ENCODE data around the gene MRPL10. TPM values are rescaled to one million over a fixed set of nuclear protein-coding genes. Genes with fewer than 3 reads are reported as not detected.

The MRPL10 gene
- total and polyA plus RNA-seq, 2 of the 8 experiments (the other 6 are each of a cell fraction or from before 2014, with no cell fraction given): 85.3 to 214 TPM

DNA sequence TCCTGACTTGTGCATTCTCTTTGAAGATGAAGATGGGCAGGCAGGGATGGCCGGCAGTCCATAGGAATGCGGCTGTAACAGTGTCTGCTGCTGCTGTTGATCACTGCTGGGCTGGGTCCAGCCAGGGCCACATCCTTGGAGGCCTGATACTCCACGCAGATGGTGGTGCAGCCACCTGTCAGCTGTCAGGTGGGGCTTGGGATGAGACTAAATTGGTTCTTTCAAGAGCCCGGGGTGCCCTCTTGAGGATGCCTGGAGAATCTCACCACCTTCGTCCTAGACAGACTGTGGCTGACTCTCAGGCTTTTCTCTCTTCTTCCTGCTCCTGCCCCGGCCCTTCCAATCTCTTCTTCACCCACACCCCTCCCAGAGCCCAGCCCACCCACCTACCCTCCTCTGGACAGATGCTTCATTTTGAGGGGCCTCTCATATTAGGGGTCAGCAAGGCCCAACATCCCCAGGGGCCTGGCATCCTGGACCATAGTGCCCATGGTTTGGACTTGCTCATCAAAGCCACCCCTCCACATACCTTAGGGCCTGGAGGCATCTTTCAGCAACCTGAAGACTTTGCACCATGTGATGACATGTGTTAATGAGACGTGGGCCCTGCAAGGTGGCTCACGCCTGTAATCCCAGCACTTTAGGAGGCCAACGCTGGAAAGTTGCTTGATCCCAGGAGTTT lies 28.9 kb downstream of the MRPL10 start (continued):
- TF ChIP-seq, protein P1, sequence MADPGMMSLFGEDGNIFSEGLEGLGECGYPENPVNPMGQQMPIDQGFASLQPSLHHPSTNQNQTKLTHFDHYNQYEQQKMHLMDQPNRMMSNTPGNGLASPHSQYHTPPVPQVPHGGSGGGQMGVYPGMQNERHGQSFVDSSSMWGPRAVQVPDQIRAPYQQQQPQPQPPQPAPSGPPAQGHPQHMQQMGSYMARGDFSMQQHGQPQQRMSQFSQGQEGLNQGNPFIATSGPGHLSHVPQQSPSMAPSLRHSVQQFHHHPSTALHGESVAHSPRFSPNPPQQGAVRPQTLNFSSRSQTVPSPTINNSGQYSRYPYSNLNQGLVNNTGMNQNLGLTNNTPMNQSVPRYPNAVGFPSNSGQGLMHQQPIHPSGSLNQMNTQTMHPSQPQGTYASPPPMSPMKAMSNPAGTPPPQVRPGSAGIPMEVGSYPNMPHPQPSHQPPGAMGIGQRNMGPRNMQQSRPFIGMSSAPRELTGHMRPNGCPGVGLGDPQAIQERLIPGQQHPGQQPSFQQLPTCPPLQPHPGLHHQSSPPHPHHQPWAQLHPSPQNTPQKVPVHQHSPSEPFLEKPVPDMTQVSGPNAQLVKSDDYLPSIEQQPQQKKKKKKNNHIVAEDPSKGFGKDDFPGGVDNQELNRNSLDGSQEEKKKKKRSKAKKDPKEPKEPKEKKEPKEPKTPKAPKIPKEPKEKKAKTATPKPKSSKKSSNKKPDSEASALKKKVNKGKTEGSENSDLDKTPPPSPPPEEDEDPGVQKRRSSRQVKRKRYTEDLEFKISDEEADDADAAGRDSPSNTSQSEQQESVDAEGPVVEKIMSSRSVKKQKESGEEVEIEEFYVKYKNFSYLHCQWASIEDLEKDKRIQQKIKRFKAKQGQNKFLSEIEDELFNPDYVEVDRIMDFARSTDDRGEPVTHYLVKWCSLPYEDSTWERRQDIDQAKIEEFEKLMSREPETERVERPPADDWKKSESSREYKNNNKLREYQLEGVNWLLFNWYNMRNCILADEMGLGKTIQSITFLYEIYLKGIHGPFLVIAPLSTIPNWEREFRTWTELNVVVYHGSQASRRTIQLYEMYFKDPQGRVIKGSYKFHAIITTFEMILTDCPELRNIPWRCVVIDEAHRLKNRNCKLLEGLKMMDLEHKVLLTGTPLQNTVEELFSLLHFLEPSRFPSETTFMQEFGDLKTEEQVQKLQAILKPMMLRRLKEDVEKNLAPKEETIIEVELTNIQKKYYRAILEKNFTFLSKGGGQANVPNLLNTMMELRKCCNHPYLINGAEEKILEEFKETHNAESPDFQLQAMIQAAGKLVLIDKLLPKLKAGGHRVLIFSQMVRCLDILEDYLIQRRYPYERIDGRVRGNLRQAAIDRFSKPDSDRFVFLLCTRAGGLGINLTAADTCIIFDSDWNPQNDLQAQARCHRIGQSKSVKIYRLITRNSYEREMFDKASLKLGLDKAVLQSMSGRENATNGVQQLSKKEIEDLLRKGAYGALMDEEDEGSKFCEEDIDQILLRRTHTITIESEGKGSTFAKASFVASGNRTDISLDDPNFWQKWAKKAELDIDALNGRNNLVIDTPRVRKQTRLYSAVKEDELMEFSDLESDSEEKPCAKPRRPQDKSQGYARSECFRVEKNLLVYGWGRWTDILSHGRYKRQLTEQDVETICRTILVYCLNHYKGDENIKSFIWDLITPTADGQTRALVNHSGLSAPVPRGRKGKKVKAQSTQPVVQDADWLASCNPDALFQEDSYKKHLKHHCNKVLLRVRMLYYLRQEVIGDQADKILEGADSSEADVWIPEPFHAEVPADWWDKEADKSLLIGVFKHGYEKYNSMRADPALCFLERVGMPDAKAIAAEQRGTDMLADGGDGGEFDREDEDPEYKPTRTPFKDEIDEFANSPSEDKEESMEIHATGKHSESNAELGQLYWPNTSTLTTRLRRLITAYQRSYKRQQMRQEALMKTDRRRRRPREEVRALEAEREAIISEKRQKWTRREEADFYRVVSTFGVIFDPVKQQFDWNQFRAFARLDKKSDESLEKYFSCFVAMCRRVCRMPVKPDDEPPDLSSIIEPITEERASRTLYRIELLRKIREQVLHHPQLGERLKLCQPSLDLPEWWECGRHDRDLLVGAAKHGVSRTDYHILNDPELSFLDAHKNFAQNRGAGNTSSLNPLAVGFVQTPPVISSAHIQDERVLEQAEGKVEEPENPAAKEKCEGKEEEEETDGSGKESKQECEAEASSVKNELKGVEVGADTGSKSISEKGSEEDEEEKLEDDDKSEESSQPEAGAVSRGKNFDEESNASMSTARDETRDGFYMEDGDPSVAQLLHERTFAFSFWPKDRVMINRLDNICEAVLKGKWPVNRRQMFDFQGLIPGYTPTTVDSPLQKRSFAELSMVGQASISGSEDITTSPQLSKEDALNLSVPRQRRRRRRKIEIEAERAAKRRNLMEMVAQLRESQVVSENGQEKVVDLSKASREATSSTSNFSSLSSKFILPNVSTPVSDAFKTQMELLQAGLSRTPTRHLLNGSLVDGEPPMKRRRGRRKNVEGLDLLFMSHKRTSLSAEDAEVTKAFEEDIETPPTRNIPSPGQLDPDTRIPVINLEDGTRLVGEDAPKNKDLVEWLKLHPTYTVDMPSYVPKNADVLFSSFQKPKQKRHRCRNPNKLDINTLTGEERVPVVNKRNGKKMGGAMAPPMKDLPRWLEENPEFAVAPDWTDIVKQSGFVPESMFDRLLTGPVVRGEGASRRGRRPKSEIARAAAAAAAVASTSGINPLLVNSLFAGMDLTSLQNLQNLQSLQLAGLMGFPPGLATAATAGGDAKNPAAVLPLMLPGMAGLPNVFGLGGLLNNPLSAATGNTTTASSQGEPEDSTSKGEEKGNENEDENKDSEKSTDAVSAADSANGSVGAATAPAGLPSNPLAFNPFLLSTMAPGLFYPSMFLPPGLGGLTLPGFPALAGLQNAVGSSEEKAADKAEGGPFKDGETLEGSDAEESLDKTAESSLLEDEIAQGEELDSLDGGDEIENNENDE (IDR thresholded peaks at IDR 0.05; ENCODE audit: insufficient replicate concordance, low read length): no peak
- TF ChIP-seq RBBP5 (IDR thresholded peaks at IDR 0.05; ENCODE audit: borderline replicate concordance, low read depth, low read length): no peak
- no peak for TF ChIP-seq BACH1 (IDR thresholded peaks at IDR 0.05; ENCODE audit: low read length)
- TF ChIP-seq KDM1A (IDR thresholded peaks at IDR 0.05; ENCODE audit: borderline replicate concordance, low read length): no peak
- TF ChIP-seq ZNF274 (IDR thresholded peaks at IDR 0.05; ENCODE audit: borderline replicate concordance, extremely low read depth, low read length): no peak
- TF ChIP-seq GTF2F1 (IDR thresholded peaks at IDR 0.05; ENCODE audit: borderline replicate concordance, low read depth, low read length): no peak
- no peak for TF ChIP-seq BRCA1 (IDR thresholded peaks at IDR 0.05; ENCODE audit: low read depth, low read length)
- TF ChIP-seq SIRT6 (IDR thresholded peaks at IDR 0.05; ENCODE audit: low read length): no peak

Measured in H1 (cell line).